ENCODE data around the gene OR5H1. TPM values are rescaled to one million over a fixed set of nuclear protein-coding genes. Genes with fewer than 3 reads are reported as not detected.

OR5H1 gene
- total RNA-seq, result not detected in 2 replicates

DNA sequence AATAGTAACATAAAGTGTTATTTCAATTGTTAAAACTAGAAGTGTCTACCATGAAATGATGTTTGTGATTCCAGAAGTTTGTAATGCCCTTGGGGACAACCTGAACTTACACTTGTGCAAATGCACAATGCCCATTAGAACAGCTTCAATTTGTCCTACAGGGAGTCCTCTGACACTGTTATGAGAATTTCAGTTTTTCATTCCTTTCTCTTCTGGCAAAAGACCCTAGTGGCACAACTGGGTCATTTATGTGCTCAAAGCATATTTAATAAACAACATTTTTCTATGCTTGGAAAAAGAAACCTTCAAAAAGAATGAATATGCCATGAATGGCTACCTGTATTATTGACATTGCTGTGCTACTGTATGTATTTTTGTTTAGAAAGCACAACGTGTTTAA is at the start of gene OR5H1:
Gene OR5H1 (plus strand): TSS at position 301 of the 400 bp plus-strand sequence. CDS start 1,977 bp downstream, outside the sequence.

DNA sequence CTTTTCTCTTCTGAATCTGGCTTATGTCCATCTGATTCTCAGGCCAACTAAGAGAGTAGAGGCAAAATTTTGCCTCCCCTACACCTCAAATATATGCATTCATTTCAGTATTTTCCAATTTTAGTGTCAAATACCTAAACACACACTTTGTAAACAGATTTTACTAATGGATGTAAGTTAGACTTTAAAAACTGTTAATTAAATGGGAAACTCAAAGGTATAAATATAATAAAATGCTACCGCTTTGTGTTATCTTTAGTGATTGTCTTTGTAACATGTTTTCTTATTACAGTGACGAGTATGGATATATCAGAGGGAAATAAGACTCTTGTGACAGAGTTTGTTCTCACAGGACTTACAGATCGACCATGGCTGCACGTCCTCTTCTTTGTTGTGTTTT is 43.6 kb upstream of the OR5H1 start, which contains the start of gene OR5AC2:
Gene OR5AC2 (plus strand): TSS at position 301 of the 400 bp plus-strand sequence. CDS start 0 bp downstream, at position 301.

DNA sequence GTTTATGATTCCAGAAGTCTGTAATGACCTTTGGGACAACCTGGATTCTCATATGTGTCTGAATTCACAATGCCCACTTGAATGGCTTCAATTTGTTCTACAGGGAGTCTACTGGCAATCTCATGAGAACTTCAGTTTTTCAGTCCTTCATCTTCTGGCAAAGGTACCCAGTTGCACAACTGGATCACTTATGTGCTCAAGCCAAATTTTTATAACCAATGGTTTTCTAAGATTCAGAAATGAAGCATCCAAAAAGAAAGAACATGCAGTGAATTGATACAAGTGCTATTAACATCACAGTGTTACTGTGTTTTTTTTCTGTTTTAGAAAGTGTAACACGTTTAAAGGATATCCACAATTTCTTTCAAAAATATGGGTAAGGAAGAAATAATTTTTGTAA is 16.7 kb downstream of the OR5H1 start, which contains the start of gene OR5H14:
Gene OR5H14 (plus strand): TSS at position 301 of the 400 bp plus-strand sequence. CDS start 1,907 bp downstream, outside the sequence.

DNA sequence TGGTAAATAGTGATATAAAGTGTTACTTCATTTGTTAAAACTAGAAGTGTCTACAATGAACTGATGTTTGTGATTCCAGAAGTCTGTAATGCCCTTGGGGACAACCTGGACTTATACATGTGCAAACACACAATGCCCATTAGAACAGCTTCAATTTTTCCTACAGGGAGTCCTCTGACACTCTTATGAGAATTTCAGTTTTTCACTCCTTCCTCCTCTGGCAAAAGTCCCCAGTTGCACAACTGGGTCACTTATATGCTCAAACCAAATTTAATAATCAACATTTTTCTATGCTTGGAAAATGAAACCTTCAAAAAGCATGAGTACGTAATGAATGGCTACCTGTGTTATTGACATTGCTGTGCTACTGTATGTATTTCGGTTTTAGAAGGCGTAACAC is 35.9 kb downstream of the OR5H1 start, which contains the start of gene OR5H15:
Gene OR5H15 (plus strand): TSS at position 301 of the 400 bp plus-strand sequence. CDS start 2,004 bp downstream, outside the sequence.

Other genes starting within 250 kb of the OR5H1 start
- gene RIOX2, start 158.3 kb upstream of the OR5H1 start, total RNA-seq, result 35.2 and 35.8 TPM in 2 replicates
- not detected in 2 replicates for gene GABRR3, start 95.4 kb upstream of the OR5H1 start, total RNA-seq
- gene OR5AC2, start 43.5 kb upstream of the OR5H1 start, total RNA-seq, result not detected in 2 replicates
- not detected in 2 replicates for gene OR5H14, start 16.8 kb downstream of the OR5H1 start, total RNA-seq
- not detected in 2 replicates for gene OR5H15, start 36.0 kb downstream of the OR5H1 start, total RNA-seq
- not detected in 2 replicates for gene OR5H6, start 133.5 kb downstream of the OR5H1 start, total RNA-seq
- not detected in 2 replicates for gene OR5H2, start 151.8 kb downstream of the OR5H1 start, total RNA-seq
- not detected in 2 replicates for gene OR5K4, start 223.1 kb downstream of the OR5H1 start, total RNA-seq